Cortex of kidney (tissue), 1 donor: ENCODE data around the gene DCD.
"Not testable (repeated sequence)": the region's sequence is repeated elsewhere in the genome, so short reads cannot be mapped to it uniquely, and the experiment has no call there.

Experiments used
- DNase-seq: peaks from one replicate; lab custom pipeline; 2025; lab: John Stamatoyannopoulos, UW

Gene DCD, protein sequence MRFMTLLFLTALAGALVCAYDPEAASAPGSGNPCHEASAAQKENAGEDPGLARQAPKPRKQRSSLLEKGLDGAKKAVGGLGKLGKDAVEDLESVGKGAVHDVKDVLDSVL

DNA sequence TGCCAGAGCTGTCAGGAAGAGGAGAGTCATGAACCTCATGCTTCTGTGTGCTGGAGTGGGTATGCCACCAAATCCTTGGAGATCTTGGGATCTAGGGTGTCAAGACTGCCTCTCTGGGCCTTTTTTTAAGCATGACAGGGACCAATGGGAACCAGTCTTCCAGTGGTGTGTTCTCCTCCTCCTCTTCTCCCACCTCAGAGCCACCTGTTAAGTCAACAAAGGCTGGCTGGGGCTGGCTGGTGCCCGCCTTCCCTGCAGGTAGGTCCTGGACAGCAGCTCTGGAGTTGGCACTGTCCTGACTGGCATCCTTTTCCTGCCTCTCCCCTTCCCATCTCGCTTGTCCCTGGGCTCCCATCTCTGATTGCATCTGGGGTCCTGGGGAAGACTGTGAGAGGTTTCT, at the start of gene DCD:
Gene DCD, minus strand, starts transcription at position 101 of the 400 bp plus-strand sequence. Its CDS starts 62 bp downstream, at position 39.
- DNase-seq = no peak

DNA sequence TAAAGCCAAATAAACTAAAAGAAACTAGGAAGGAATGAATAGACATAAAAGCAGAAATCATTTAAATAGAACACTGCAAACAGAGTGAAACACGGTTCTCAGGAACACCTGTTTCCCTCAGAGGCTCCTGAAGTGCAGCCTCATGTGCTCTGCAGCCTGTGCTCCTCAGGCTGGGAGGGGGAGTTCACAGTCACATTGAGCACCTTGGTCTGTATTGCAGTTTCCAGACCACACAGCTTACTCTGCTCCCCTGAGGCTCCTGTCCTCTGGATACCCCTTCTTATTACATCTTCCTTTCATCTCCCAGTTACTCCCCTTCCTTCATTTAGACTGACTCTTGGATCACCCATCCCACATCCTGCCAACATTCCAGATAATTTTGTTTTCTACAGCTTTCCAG, 49.7 kb upstream of the DCD start:
- DNase-seq = no peak

DNA sequence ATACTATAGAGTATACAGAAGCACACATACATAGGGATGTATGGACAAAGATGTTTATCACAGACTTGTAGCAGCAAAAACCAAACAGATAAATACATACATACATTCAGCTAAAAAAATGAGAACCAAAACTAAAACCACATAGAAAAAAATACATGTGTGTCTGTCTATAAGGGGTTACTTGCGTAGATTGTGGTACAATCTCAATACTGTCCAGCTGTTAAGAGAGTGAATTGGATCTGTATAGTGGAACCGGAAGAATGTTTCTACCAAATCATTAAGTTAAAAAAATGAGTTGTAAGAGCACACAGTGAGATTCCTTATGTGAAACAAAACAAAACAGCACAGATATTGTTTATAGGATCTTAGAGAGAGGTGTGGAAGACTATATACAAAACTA, 44.2 kb upstream of the DCD start:
- DNase-seq = no peak

DNA sequence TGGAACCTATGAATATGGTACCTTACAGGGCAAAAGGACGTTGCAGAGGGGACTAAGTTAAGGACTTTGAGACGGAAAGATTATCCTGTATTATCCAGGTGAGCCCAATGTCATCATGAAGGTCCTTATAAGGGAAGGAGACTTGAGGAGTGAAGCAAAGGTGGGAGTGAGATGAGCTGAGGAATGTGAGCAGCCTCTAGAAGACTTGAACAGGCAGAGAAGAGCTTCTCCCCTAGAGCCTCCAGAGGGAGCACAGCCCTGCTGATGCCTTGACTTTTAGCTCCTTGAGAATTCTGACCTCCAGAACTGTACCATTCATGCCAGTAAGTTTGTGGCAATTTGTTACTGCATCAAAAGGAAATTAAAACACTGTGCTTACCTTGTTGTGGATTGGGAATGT, 41.8 kb upstream of the DCD start:
- DNase-seq = no peak

GRCh38 chr12:54689034-54689372, 40.8 kb upstream of the DCD start:
- no peak for DNase-seq

GRCh38 chr12:54688309-54689033, 40.3 kb upstream of the DCD start:
- no peak for DNase-seq

- no peak for DNase-seq
Measured at GRCh38 chr12:54684636-54685630, 36.8 kb upstream of the DCD start.

DNA sequence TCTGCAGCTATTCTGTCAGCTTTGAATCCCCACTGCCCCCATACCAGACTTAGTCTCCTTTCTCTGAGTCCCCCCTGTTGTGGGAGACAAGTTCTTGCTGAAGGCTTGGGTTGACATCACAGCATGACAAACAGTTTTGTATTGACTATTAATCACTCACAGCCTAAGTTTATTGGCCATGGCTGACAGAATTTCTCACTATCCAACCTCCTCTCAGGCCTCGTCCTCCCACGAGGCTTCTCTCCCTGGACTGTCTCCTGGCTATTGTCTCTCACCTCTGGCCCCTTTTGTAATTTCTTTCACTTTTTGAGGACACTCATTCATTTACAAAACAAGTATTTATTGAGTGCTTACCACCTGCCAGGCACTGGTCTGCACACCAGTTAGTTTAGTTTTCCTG, 35.2 kb upstream of the DCD start:
- no peak for DNase-seq

- no peak for DNase-seq
Measured at GRCh38 chr12:54682674-54683073, 34.5 kb upstream of the DCD start.

DNA sequence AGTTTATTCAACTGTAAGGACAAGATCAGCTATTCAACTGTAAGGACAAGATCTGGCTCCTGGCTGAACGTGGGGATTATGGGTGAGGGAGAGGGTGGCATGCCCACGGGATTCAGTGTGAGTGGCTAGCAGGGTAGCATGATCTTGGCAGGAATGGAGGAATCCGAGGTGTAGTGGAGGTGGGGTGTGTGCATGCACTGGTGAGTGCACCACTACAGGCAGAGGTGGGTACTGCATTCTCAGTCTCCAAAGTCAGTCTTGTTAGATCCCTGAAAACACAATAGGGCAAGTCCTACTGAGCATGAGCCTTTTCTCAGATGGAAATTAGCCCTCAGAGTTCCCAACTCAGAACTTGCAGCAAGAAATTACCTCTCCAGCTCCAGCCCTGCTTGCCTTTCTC, 32.2 kb upstream of the DCD start:
- DNase-seq = no peak

- no peak for DNase-seq
Measured at GRCh38 chr12:54678131-54678530, 30.0 kb upstream of the DCD start.

DNA sequence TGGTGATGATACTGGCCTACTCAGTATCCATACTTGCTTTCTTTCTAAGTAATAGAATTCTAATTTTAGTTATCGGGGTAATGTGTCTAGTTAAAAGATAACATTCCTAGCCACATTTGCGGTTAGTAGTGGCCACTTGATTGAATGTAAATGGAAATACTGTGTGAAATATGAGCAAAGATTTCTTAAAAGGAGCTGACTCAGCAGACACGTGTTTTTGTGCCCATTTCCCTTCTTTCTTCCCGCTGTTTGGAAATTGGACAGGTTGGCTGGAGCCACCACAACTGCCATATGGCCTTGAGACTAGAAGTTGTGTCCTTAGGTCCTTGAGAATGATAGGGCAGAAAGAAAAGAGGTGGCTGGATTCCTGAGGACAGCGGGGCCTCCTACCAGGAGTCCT, 19.8 kb upstream of the DCD start:
- DNase-seq = no peak

DNA sequence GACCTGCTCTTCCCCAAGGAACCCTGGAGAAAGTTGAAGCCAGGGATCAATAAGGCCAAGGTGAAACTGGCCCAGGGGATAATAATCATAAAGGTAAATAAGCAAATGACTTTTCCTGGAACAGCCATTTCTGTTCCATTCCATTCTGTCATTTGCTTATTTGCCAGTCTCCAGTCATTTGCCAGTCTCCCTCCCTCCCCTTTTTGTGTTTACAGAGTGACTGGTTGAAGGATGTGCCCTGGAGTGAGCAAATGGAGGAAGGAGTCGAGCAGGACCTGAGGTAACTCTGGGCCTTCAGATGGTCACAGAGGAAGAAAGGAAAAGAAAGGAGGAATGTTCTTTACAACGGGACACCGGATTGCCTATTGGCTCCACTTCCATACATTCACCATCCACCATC, 17.8 kb upstream of the DCD start:
- no peak for DNase-seq

- not testable (repeated sequence) for DNase-seq
Measured at GRCh38 chr12:54665022-54665635, 17.0 kb upstream of the DCD start.

- no peak for DNase-seq
Measured at GRCh38 chr12:54663603-54664002, 15.4 kb upstream of the DCD start.

GRCh38 chr12:54662026-54662425, 13.9 kb upstream of the DCD start:
- DNase-seq = no peak

DNA sequence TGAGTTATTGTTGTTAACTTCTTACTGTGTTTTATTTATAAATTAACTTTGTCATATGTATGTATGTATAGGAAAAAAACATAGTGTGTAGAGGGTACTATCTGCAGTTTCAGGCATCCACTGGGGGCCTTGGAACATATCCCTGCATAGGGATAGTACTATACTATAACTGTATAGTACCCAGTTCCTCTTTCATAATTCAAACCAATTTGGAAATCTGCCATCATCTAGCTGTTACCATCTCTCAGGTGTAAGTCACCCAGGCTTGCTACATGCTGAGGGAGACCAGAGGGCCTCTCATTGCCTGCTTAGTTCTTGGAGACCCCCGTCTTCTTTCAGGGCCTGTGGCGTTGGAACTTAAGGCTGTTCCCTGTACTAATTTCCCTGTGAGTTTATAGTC, 12.9 kb upstream of the DCD start:
- no peak for DNase-seq

DNA sequence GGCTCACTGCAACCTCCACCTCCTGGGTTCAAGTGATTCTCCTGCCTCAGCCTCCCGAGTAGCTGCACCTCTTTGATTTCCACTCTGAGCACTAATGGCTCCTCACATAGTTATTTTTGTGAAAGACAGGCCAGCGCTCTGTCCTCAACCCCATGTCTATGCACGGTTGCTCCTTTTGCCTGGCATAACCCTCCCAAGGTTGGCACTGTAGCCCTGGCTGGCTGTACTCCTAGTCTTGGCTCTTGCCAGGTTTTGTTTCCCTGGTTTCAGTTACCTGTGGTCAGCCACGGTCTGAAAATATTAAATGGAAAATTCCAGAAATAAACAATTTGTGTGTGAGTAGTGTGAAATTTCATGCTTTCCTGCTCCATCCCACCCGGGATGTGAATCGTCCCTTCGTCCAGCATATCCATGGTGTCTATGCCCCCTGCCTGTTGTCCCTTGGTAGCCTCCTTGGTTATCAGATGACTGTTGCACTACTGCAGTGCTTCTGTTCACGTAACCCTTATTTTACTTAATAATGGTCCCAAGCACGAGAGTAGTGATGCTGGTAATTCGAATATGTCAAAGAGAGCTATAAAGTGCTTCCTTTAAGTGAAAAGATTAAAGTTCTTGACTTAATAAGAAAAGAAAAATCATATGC, 12.3 kb upstream of the DCD start:
- DNase-seq = no peak

DNA sequence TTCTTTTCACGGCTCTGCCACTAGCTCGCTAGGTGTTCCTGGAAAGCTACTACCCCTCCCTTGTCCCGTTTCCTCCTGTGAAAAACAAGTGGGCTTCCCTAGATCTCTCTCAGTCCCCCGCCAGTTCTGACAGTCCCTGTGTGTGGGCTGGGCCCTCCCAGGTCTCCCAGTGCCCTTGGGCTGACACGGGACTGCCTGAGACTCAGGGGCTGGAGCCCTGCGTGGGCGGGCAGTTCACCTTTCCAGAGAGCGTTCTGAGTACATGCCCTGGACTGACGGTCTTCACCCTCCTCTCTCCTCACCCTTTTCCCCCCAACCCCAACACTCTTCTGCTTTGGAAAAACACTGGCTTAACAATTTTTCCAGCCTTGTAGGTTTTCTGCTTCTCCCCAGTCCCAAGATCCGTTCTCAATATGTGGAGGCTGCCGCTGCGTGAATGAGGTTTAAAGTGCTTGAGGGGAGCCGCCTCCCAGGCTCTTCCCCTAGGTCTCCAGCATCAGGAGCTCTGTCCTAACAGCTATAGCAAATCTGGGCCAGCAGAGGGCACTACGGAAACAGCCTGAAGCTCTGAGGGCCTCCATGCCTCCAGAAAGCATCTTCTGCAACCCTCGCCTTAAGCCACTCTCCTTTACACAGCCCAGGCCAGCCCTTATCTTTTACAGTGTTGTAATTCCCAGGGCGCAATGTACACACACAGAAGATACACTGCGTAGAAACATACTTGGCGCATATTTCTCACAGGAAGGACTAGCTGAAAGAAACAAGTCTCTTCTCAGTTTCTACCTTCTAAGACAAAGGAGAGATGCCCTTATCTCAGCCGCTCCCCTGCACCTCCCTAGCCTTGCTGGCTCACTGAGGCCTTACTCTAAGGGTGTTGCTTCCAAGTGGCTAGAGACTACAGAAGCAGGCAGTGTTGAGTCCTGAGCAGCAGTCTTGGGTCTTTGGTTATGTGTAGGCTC, 10.4 kb upstream of the DCD start:
- DNase-seq = no peak

DNA sequence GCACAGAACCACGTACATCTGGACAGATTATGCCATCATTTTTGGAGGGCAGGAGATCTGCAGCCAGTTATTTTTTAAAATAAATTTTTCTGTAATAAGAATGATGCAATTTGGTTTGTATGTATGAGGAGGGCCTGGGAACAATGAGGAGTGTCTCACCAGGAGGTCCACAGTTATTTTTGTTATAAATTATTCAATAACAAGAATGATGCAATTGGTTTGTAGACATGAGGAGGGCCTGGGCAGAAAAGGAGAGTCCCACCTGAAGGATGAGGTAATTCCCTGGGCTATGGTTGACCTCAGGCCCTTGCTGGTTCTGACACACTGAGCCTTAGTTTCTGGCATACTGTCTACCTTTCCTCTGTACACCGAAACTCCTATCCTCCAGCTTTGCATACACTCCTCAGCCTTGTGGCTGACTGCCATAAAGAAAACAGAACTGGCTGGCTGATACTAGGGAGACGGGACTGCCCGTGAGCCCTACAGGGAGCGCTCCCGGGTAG, 9.0 kb upstream of the DCD start:
- DNase-seq = no peak

DNA sequence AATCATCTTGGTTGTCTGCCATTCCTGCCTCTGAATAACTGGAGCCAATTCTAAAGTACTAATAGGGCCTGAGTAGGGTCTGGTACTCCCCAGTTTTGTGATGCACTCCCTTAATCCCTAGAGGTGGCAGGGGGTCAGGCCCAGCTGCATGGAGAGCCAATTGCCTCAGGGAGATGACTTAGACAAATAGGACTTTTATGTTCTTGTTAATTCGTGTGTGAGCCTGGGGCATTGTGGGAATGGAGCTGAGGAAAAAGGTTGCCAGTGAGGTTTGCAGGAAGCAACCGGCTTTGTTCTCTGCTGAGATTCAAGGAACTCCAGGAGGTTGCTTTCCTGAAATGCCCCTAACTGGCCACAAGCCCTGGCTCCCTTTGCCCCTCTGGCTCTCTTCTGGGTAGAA, 6.8 kb upstream of the DCD start:
- DNase-seq = no peak
